Activated naive CD8-positive, alpha-beta T cell treated with anti-CD3 and anti-CD28 coated beads, Interleukin-2, amount 50 U/mL, for 16 hours (primary cell): Measurements from ENCODE around the gene DDX10.
"Not testable (repeated sequence)": the region's sequence is repeated elsewhere in the genome, so short reads cannot be mapped to it uniquely, and the experiment has no call there.

Experiments
- DNase-seq: peaks from one replicate; pipeline ENCODE4 v3.0.0-alpha.2; 2020; ENCODE audit warnings: low read depth, low spot score

Gene DDX10

GRCh38 chr11:108823960-108824359 lies 159.1 kb downstream of the DDX10 start:
- not testable (repeated sequence) for DNase-seq

GRCh38 chr11:108824545-108824944 lies 159.7 kb downstream of the DDX10 start:
- DNase-seq: no peak

- DNase-seq: no peak
Observed at GRCh38 chr11:108825381-108825780, 160.5 kb downstream of the DDX10 start.

- DNase-seq: no peak
Observed at GRCh38 chr11:108826136-108826535, 161.3 kb downstream of the DDX10 start.

- DNase-seq: no peak
Observed at GRCh38 chr11:108835624-108836023, 170.8 kb downstream of the DDX10 start.

GRCh38 chr11:108836541-108836940 lies 171.7 kb downstream of the DDX10 start:
- no peak for DNase-seq

GRCh38 chr11:108838102-108838791 lies 173.4 kb downstream of the DDX10 start:
- no peak for DNase-seq

GRCh38 chr11:108838792-108839105 lies 173.9 kb downstream of the DDX10 start:
- no peak for DNase-seq

- no peak for DNase-seq
Observed at GRCh38 chr11:108846009-108846408, 181.1 kb downstream of the DDX10 start.

- no peak for DNase-seq
Observed at GRCh38 chr11:108847298-108847990, 182.6 kb downstream of the DDX10 start.

GRCh38 chr11:108851781-108852180 lies 186.9 kb downstream of the DDX10 start:
- no peak for DNase-seq

GRCh38 chr11:108852701-108853100 lies 187.8 kb downstream of the DDX10 start:
- no peak for DNase-seq

- DNase-seq: no peak
Observed at GRCh38 chr11:108853151-108853550, 188.3 kb downstream of the DDX10 start.

GRCh38 chr11:108853864-108854263 lies 189.0 kb downstream of the DDX10 start:
- DNase-seq: no peak

- no peak for DNase-seq
Observed at GRCh38 chr11:108854346-108854745, 189.5 kb downstream of the DDX10 start.

- DNase-seq: no peak
Observed at GRCh38 chr11:108857382-108857781, 192.5 kb downstream of the DDX10 start.

GRCh38 chr11:108858622-108859021 lies 193.8 kb downstream of the DDX10 start:
- no peak for DNase-seq

- DNase-seq: no peak
Observed at GRCh38 chr11:108859510-108859909, 194.6 kb downstream of the DDX10 start.

GRCh38 chr11:108863528-108863927 lies 198.7 kb downstream of the DDX10 start:
- no peak for DNase-seq

GRCh38 chr11:108865406-108865805 lies 200.5 kb downstream of the DDX10 start:
- no peak for DNase-seq

- no peak for DNase-seq
Observed at GRCh38 chr11:108866781-108867180, 201.9 kb downstream of the DDX10 start.

GRCh38 chr11:108870373-108871020 lies 205.6 kb downstream of the DDX10 start:
- no peak for DNase-seq

- no peak for DNase-seq
Observed at GRCh38 chr11:108871152-108871551, 206.3 kb downstream of the DDX10 start.
